Endodermal cell (in vitro differentiated cells): ENCODE data around the gene AGPAT3. TPM values are rescaled to one million over a fixed set of nuclear protein-coding genes. Genes with fewer than 3 reads are reported as not detected.

Experiments
- DNase-seq: peaks from one replicate; pipeline ENCODE4 v3.0.0-alpha.2; 2017
- H3K27ac ChIP-seq: 2 replicates; pipeline ENCODE4 v1.5.1; 2013; ENCODE audit warnings: mild to moderate bottlenecking, low read depth, low read length, moderate library complexity
- H3K27me3 ChIP-seq: 2 replicates; pipeline ENCODE4 v1.6.1; 2013; ENCODE audit warnings: mild to moderate bottlenecking, low read length, moderate library complexity; ENCODE audit not compliant: insufficient read depth, control insufficient read depth, poor library complexity, severe bottlenecking
- H3K36me3 ChIP-seq: 2 replicates; pipeline ENCODE4 v1.7.0; 2013; ENCODE audit warnings: mild to moderate bottlenecking, low read length, moderate library complexity; ENCODE audit not compliant: control insufficient read depth, insufficient read depth
- H3K4me1 ChIP-seq: one replicate; pipeline ENCODE4 v1.7.0; 2013; ENCODE audit warnings: low read length; ENCODE audit not compliant: control insufficient read depth, insufficient read depth
- H3K4me3 ChIP-seq: 2 replicates; pipeline ENCODE4 v1.5.1; 2013; ENCODE audit warnings: mild to moderate bottlenecking, low read length, moderate library complexity
- H3K9ac ChIP-seq: 2 replicates; pipeline ENCODE4 v1.6.1; 2013; ENCODE audit warnings: mild to moderate bottlenecking, low read length, moderate library complexity; ENCODE audit not compliant: poor library complexity, severe bottlenecking; ENCODE audit errors: extremely low read depth
- H3K9me3 ChIP-seq: 2 replicates; pipeline ENCODE4 v1.6.1; 2013; ENCODE audit warnings: mild to moderate bottlenecking, low read length, moderate library complexity; ENCODE audit not compliant: control insufficient read depth
- H3K27ac Mint-ChIP-seq: 2 replicates; pipeline ENCODE4 v1.8.0; 2020; ENCODE audit warnings: mixed read lengths
- H3K27me3 Mint-ChIP-seq: 2 replicates; pipeline ENCODE4 v1.8.0; 2021; ENCODE audit warnings: mild to moderate bottlenecking, mixed read lengths; ENCODE audit not compliant: insufficient read depth
- H3K36me3 Mint-ChIP-seq: 2 replicates; pipeline ENCODE4 v1.8.0; 2020; ENCODE audit warnings: low read depth, mixed read lengths
- H3K4me1 Mint-ChIP-seq: 2 replicates; pipeline ENCODE4 v1.8.0; 2020; ENCODE audit warnings: mixed read lengths
- H3K4me3 Mint-ChIP-seq: 2 replicates; pipeline ENCODE4 v1.8.0; 2020; ENCODE audit warnings: mild to moderate bottlenecking, moderate library complexity, mixed read lengths
- H3K9me3 Mint-ChIP-seq: 2 replicates; pipeline ENCODE4 v1.8.0; 2020; ENCODE audit warnings: mild to moderate bottlenecking, mixed read lengths
- WGBS, 2 experiments: methylation state at CpG; one replicate each; pipeline versions ENCODE4 v1.1.5 to v1.1.7; 2013; ENCODE audit warnings: missing lambda C conversion rate in 2 of 2, mixed read lengths in 1 of 2; ENCODE audit not compliant: insufficient coverage in 1 of 2, insufficient read length in 1 of 2; 5-methylcytosine and 5-hydroxymethylcytosine counted together
- total RNA-seq, 2 donors: library from RNA; stranded (reverse); fragmentation: NEBNext Ultra II Directional in 1 of 2; extraction: Animal tissue kit (Norgen Biotek cat#: 25700) in 1 of 2; gene quantifications; 2 replicates in 1 of 2; 3 replicates in 1 of 2; pipeline ENCODE4 v1.2.1, GENCODE V29; 2021
- TF ChIP-seq, protein P1 (sequence below): fragments of 200-600 bp; sonication (generic); conservative IDR thresholded peaks from 2 replicates; pipeline ENCODE4 v1.5.0; 2021; ENCODE audit warnings: antibody characterized with exemption, mild to moderate bottlenecking

AGPAT3 gene
- total RNA-seq, 2 donors from 2014 or later = 44.0 to 74.4 TPM

GRCh38 chr21:43936247-43936967, 71.4 kb downstream of the AGPAT3 start:
- peaks cover 14% of the 10 kb centered on the region for H3K36me3 Mint-ChIP-seq
- H3K4me1 ChIP-seq = peaks cover 4% of the 10 kb centered on the region
- H3K9me3 Mint-ChIP-seq = no peaks in the 10 kb centered on the region
- H3K4me3 Mint-ChIP-seq = no peak overlapping the region
- H3K27ac Mint-ChIP-seq = no peak overlapping the region
- H3K27ac ChIP-seq = no peak overlapping the region
- H3K9me3 ChIP-seq = no peaks in the 10 kb centered on the region
- no peaks in the 10 kb centered on the region for H3K27me3 ChIP-seq
- H3K9ac ChIP-seq = no peak overlapping the region
- peaks cover 5% of the 10 kb centered on the region for H3K36me3 ChIP-seq
- TF ChIP-seq, protein P1, sequence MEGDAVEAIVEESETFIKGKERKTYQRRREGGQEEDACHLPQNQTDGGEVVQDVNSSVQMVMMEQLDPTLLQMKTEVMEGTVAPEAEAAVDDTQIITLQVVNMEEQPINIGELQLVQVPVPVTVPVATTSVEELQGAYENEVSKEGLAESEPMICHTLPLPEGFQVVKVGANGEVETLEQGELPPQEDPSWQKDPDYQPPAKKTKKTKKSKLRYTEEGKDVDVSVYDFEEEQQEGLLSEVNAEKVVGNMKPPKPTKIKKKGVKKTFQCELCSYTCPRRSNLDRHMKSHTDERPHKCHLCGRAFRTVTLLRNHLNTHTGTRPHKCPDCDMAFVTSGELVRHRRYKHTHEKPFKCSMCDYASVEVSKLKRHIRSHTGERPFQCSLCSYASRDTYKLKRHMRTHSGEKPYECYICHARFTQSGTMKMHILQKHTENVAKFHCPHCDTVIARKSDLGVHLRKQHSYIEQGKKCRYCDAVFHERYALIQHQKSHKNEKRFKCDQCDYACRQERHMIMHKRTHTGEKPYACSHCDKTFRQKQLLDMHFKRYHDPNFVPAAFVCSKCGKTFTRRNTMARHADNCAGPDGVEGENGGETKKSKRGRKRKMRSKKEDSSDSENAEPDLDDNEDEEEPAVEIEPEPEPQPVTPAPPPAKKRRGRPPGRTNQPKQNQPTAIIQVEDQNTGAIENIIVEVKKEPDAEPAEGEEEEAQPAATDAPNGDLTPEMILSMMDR = no peak
- peaks cover 17% of the 10 kb centered on the region for H3K4me1 Mint-ChIP-seq
- DNase-seq = no peak
- no peaks in the 10 kb centered on the region for H3K27me3 Mint-ChIP-seq
- 90 to 93% methylated on average over 24 to 25 of the region's 25 CpGs for WGBS, 2 experiments
- H3K4me3 ChIP-seq = no peak overlapping the region

DNA sequence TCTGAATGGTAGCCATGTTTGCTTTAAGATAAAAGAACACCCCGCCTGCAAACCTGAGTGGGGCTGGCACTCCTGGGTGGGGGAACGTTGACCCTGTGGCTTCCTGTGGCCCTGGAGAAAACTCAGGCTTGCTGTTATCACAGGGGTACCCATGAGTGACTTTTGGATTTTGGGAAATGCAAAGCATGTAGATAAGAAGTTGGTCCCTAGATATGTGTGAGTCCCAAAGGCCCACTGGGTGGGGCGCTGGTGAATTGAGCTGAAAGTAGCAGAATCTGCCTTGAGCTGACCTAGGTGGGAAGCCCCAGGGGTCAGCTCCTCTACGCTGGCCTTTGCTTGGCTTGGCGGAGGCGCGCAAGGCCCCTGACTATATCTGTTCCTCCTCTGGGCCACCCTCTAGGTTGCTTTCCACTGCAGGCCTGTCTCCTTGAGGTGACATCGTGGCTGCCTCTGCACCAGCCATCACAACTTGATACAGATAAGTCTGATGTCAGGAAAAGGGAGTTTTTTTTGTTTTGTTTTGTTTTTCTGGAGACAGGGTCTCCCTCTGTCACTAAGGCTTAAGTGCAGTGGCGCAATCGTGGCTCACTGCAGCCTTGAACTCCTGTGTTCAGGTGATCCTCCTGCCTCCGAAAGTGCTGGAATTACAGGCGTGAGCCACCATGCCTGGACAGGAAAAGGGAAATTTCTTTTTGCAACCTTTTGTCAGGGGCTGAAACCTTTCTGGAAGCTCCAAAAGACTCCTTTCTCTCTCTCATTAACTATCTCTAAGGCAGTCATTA, 72.2 kb downstream of the AGPAT3 start:
- peaks cover 17% of the 10 kb centered on the region for H3K4me1 Mint-ChIP-seq
- no peak overlapping the region for H3K4me3 Mint-ChIP-seq
- TF ChIP-seq, protein P1 = no peak
- Histone ChIP-seq H3K36me3 (peaks cover 6% of the 10 kb centered on the region), H3K27me3 (no peaks in the 10 kb centered on the region), H3K4me1 (peaks cover 4% of the 10 kb centered on the region), H3K4me3 (no peak overlapping the region), H3K9me3 (no peaks in the 10 kb centered on the region), H3K9ac (no peak overlapping the region), H3K27ac (no peak overlapping the region)
- H3K27me3 Mint-ChIP-seq = no peaks in the 10 kb centered on the region
- WGBS, 2 experiments = 94 to 95% methylated on average over 11 to 12 of the region's 12 CpGs
- no peaks in the 10 kb centered on the region for H3K9me3 Mint-ChIP-seq
- peaks cover 10% of the 10 kb centered on the region for H3K36me3 Mint-ChIP-seq
- no peak overlapping the region for H3K27ac Mint-ChIP-seq
- no peak for DNase-seq

GRCh38 chr21:43937891-43938309, 72.9 kb downstream of the AGPAT3 start:
- H3K36me3 ChIP-seq = peaks cover 4% of the 10 kb centered on the region
- Mint-ChIP-seq H3K36me3 (peaks cover 7% of the 10 kb centered on the region), H3K27ac (no peak overlapping the region), H3K4me1 (peaks cover 16% of the 10 kb centered on the region), H3K4me3 (no peak overlapping the region), H3K27me3 (no peaks in the 10 kb centered on the region), H3K9me3 (no peaks in the 10 kb centered on the region)
- TF ChIP-seq, protein P1 = no peak
- DNase-seq = no peak
- H3K4me1 ChIP-seq = peaks cover 4% of the 10 kb centered on the region
- no peak overlapping the region for H3K9ac ChIP-seq
- H3K4me3 ChIP-seq = no peak overlapping the region
- H3K9me3 ChIP-seq = no peaks in the 10 kb centered on the region
- H3K27me3 ChIP-seq = no peaks in the 10 kb centered on the region
- WGBS, 2 experiments = 94 to 96% methylated on average over 3 to 5 of the region's 6 CpGs
- no peak overlapping the region for H3K27ac ChIP-seq
